ENCODE data around the gene EPHA3.

Gene EPHA3

GRCh38 chr3:89234620-89235019 is 127.2 kb downstream of the EPHA3 start:
- no peak for DNase-seq

- no peak for DNase-seq
These were observed 131.4 kb downstream of the EPHA3 start for GRCh38 chr3:89238846-89239245.

- no peak for DNase-seq
These were observed 132.4 kb downstream of the EPHA3 start for GRCh38 chr3:89239774-89240173.

- no peak for DNase-seq
These were observed 138.2 kb downstream of the EPHA3 start for GRCh38 chr3:89245612-89246011.

- DNase-seq, result no peak
These were observed 138.9 kb downstream of the EPHA3 start for GRCh38 chr3:89246326-89246725.

DNA sequence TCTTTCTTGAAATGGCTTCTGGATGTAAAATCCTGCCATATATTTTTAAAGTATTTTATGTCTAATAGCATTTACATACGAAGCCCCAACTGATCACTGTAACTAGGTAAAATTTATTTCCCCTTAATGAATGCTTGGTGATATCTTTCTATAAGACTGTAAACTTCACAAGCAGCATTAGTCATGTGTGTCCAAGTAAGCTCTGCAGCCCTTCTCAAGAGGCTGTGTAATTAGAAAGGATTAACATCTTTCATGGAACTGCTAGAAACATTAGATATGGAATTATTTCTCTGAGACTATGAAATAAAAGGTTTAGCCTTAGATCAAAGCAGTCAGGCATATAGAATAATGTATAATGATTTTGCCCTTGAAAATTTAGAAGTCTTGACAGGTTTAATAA is 143.3 kb downstream of the EPHA3 start:
- DNase-seq, result peak; percentile 57

- DNase-seq, result no peak
These were observed 144.6 kb downstream of the EPHA3 start for GRCh38 chr3:89252016-89252415.

DNA sequence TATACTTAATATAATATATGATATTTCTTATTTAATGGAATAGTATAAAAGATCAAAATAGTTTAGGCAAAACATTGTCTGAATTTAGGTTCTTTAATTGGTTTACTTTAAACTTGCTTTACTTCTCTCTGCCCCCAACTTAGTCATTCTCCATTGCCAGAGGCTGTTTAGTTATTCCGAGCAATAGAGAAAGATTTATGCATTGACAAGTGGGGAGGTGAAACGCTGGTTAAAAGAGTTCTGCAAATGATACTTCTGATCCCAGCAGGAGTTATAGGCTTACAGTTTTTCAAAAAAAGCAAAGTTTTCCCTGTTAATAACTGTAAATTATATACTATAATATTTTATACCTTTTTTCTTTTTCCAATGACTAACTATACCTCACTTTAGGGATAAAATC is 145.4 kb downstream of the EPHA3 start:
- no peak for DNase-seq

DNA sequence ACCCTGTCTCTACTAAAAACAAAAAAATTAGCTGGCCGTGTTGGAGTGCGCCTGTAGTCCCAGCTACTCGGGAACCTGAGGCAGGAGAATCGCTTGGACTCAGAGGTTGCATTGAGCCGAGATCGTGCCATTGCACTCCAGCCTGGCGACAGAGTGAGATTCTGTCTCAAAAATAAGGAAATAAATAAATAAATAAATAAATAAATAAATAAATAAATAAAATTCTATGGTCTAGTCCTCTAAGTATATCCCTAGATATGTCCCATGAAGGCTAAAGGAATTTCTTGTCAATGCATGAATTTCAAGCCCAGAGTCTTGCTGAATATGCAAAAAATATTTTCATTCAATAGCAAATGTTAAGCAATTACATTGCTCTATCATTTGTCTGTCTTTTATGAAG is 149.0 kb downstream of the EPHA3 start:
- no peak for DNase-seq

DNA sequence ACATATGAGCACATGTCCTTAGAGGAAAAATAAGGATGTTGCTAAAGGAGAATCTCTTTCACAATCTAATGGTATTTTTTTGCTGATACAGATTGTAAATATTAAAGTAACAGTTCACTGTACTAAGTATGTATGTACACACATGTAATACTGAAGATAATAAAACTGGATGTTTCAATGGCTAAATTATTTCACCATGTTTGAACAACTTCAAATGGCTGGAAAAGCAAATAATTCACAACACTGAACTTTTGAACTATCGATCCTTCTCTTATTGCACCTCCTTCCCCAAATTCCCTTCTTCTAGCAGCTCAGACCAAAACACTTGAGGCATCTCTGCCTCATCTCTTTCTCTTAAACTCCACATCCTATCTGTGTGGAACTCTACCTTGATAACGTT is 149.5 kb downstream of the EPHA3 start:
- no peak for DNase-seq

- no peak for DNase-seq
These were observed 153.3 kb downstream of the EPHA3 start for GRCh38 chr3:89260721-89261120.

DNA sequence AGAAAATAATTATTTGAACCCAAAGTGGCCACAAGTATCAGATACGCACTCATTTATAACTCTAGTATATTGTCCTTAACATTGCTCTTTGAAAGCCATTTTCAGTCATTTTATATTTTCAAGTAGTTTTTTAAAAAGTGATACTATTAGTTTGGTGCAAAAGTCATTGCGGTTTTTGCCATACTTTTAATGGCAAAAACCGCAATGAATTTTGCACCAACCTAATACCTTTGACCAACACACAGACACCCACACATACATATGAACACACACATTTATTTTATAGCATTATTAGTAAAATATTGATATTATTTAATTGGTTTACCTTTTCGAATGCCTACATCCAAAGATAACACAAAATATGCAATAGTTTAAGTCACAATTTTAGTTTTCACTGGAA is 154.3 kb downstream of the EPHA3 start:
- DNase-seq, result no peak

- no peak for DNase-seq
These were observed 155.0 kb downstream of the EPHA3 start for GRCh38 chr3:89262309-89262929.

- no peak for DNase-seq
These were observed 156.7 kb downstream of the EPHA3 start for GRCh38 chr3:89264037-89264560.

DNA sequence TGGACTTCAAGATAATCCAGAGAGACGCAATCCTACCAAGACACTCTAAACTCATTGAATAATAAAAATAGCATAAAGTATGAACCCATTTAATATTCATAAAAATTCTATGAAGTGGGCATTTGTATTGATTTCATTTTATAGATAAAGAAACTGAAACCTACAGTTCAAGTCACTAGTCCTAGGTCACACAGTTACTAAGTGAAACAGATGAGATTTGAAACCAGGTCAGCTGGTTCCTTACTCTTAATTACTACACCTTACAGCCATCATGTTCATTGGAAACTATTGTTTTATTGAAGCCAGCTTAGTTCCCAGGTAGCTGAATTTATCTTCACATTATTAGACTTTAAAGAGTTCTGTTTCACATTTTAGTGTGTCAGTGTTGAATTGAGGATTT is 158.7 kb downstream of the EPHA3 start:
- no peak for DNase-seq

GRCh38 chr3:89268059-89268458 is 160.6 kb downstream of the EPHA3 start:
- no peak for DNase-seq

DNA sequence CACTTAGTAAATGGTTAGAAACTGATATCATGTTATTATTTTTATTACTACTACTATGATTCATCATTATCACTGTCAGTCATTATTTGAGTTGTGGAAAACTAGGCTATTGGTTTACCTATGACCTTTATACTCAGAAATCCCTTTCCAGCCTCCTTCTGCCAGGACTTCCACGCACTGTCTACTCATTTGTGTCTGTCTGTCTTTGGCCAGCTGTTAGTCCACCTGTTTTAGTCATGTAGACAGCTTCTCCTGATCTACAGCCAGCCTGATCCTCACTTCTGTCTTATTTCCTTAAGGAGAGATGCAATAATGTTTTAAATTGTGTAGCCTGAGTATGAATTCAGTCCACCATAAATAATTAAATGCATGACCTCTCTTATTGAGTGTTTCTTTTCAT is 162.8 kb downstream of the EPHA3 start:
- DNase-seq, result no peak

- DNase-seq, result no peak
These were observed 167.6 kb downstream of the EPHA3 start for GRCh38 chr3:89275001-89275400.

- DNase-seq, result no peak
These were observed 168.7 kb downstream of the EPHA3 start for GRCh38 chr3:89276116-89276515.

DNA sequence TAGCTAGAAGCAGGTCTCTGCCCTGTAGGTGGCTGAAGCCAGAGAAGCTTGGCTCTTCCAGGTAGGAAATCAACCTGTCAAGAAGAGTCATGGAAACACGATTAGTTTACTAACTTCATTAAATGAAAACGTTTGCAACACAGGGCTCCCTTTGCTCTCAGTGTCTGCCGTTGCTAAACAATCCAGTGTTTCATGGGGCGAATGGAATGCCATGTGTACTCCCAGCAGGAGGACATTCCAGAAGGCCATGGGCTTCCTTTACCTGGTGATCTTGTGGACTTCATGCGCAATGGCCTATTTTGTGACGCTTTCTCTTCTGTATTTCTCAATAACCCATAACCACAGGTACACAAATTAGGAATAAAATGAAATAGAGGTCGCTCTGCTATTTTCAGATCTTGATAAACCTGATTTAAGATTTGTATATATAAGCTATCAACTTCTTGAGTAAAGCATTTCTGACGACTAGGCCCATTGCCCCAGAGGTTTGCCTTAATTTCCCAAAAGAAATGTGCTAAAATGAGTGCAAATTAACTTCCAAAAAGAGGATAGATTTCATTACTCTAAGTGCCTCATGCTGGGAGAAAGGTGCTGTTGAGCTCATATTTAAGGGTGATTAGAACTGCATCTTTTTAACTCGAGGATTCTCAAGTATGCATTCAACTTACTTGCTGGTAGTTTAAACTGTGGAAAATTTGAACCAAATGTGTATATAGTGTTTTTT is 171.0 kb downstream of the EPHA3 start:
- DNase-seq, result no peak

DNA sequence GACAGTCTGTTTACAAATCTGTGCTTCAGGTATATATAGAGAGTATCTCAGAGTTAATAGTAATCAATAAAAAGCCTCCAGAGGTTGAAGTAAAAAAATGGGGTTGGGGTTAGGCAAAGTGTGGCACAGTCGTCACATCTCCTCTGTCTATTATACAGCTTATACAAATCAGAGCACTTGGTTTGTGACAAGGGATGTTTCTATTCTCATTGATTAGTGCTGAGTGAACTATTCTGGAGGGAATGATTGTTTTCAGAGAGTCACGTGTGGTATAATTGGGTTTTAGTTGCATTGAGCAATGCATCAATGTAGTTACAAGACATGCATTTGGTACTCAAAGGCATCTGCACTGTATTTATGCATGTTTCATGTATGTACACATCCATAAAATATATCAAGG is 172.9 kb downstream of the EPHA3 start:
- no peak for DNase-seq

DNA sequence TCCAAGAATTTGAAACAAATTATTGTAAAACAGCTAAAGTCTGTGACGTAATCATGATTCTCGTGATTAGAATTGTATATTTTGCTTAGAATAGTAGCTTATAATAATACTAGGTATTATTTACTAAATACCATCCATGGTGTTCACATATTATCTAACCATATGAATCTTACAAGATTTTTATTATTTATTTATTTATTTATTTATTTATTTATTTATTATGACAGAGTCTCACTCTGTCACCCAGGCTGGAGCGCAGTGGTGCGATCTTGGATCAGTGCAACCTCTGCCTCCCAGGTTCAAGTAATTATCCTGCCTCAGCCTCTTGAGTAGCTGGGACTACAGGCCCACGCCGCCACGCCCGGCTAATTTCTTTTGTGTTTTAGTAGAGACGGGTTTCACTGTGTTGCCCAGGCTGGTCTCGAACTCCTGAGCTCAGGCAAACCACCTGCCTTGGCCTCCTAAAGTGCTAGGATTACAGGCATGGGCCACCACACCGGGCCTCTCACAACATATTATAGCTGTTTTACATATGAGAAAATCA is 173.5 kb downstream of the EPHA3 start:
- no peak for DNase-seq

GRCh38 chr3:89287902-89288508 is 180.6 kb downstream of the EPHA3 start:
- DNase-seq, result no peak

GRCh38 chr3:89289574-89290190 is 182.3 kb downstream of the EPHA3 start:
- no peak for DNase-seq

Measured in NCI-H524 treated with DMSO at 0.1 percent for 48 hours (cell line).